Naive thymus-derived CD4-positive, alpha-beta T cell (primary cell): ENCODE measurements around the gene FAM136A. TPM values are rescaled to one million over a fixed set of nuclear protein-coding genes. Genes with fewer than 3 reads are reported as not detected.

ENCODE experiments used
- ATAC-seq: fragments of 150-1000 bp; cut with Tn5 transposase; 2 replicates; pipeline ENCODE4 v1.10.0; 2021; ENCODE audit warnings: mild to moderate bottlenecking, moderate library complexity
- CTCF ChIA-PET: fragments of 350-600 bp; sonication (Branson Sonifier 250); formaldehyde crosslinking; loops from one replicate; lab custom pipeline; 2021; ENCODE audit warnings: antibody characterized with exemption; lab: Charles Lee
- POLR2A ChIA-PET: fragments of 350-600 bp; sonication (Branson Sonifier 250); formaldehyde crosslinking; loops from one replicate; lab custom pipeline; 2021; ENCODE audit warnings: antibody characterized with exemption, inconsistent platforms; lab: Charles Lee
- DNase-seq, 9 donors: peaks; one replicate each; pipeline versions ENCODE4 v3.0.0 to v3.0.0-alpha.2; 2020 to 2022; ENCODE audit warnings: mixed read lengths in 1 of 9
- H3K27ac ChIP-seq: one replicate; pipeline ENCODE4 v1.7.0; 2013; ENCODE audit warnings: mild to moderate bottlenecking, low read depth, low read length, moderate library complexity
- H3K27me3 ChIP-seq, 2 donors: one replicate each; pipeline ENCODE4 v1.7.0; 2013; ENCODE audit warnings: low read length in 2 of 2, mild to moderate bottlenecking in 2 of 2, moderate library complexity in 2 of 2; ENCODE audit not compliant: control insufficient read depth in 2 of 2, insufficient read depth in 2 of 2
- H3K36me3 ChIP-seq, 3 experiments: 1 replicate in 2 of 3; 2 replicates in 1 of 3; pipeline ENCODE4 v1.7.0; 2013; ENCODE audit warnings: low read length in 3 of 3, mild to moderate bottlenecking in 3 of 3, moderate library complexity in 1 of 3; ENCODE audit not compliant: insufficient read depth in 3 of 3, control insufficient read depth in 2 of 3
- H3K4me1 ChIP-seq, 2 donors: one replicate each; pipeline ENCODE4 v1.7.0; 2013; ENCODE audit warnings: low read length in 2 of 2, mild to moderate bottlenecking in 2 of 2, moderate library complexity in 1 of 2; ENCODE audit not compliant: control insufficient read depth in 2 of 2, insufficient read depth in 2 of 2
- H3K4me3 ChIP-seq: 2 replicates; pipeline ENCODE4 v1.7.0; 2013; ENCODE audit warnings: mild to moderate bottlenecking, low read length
- H3K9me3 ChIP-seq, 3 experiments: 1 replicate in 2 of 3; 2 replicates in 1 of 3; pipeline ENCODE4 v1.7.0; 2013; ENCODE audit warnings: low read length in 3 of 3; ENCODE audit not compliant: control insufficient read depth in 2 of 3
- H3K27ac Mint-ChIP-seq, 9 donors: one replicate each; pipeline ENCODE4 v1.8.0; 2020 to 2022; ENCODE audit warnings: mixed read lengths in 9 of 9, mild to moderate bottlenecking in 8 of 9, moderate library complexity in 5 of 9, inconsistent platforms in 2 of 9
- H3K27me3 Mint-ChIP-seq, 5 donors: one replicate each; pipeline ENCODE4 v1.8.0; 2021 to 2022; ENCODE audit warnings: mixed read lengths in 5 of 5, mild to moderate bottlenecking in 1 of 5
- H3K36me3 Mint-ChIP-seq, 5 donors: one replicate each; pipeline ENCODE4 v1.8.0; 2020 to 2022; ENCODE audit warnings: mixed read lengths in 5 of 5, mild to moderate bottlenecking in 3 of 5, inconsistent platforms in 1 of 5
- H3K4me1 Mint-ChIP-seq, 7 donors: one replicate each; pipeline ENCODE4 v1.8.0; 2020 to 2022; ENCODE audit warnings: mixed read lengths in 7 of 7, mild to moderate bottlenecking in 3 of 7, inconsistent platforms in 1 of 7
- H3K4me3 Mint-ChIP-seq, 10 donors: one replicate each; pipeline ENCODE4 v1.8.0; 2020 to 2022; ENCODE audit warnings: mild to moderate bottlenecking in 10 of 10, mixed read lengths in 10 of 10, moderate library complexity in 6 of 10, inconsistent platforms in 2 of 10
- H3K9me3 Mint-ChIP-seq, 11 donors: one replicate each; pipeline ENCODE4 v1.8.0; 2020 to 2022; ENCODE audit warnings: mixed read lengths in 11 of 11, mild to moderate bottlenecking in 4 of 11, inconsistent platforms in 1 of 11, moderate library complexity in 1 of 11
- intact Hi-C, 2 donors: fragments of 100-400 bp; cut with micrococcal nuclease; formaldehyde crosslinking; loops; one replicate each; pipeline ENCODE4 v1.15.1; 2023
- polyA plus RNA-seq, 2 donors: library from polyadenylated mRNA; unstranded; fragments of 300-500 nt; fragmentation: Illumina TruSeq; gene quantifications; one replicate each; pipeline ENCODE4 v1.2.3, GENCODE V29; 2021
- total RNA-seq, 6 experiments: library from RNA in 5 of 6; stranded (reverse) in 5 of 6; gene quantifications; 1 replicate in 5 of 6; 2 replicates in 1 of 6; pipeline ENCODE4 v1.2.3 and lab custom pipeline; 2021 to 2026

Gene FAM136A
- total and polyA plus RNA-seq, 7 experiments from 2014 or later: 16.2 to 40.9 (median 30.6) TPM

DNA sequence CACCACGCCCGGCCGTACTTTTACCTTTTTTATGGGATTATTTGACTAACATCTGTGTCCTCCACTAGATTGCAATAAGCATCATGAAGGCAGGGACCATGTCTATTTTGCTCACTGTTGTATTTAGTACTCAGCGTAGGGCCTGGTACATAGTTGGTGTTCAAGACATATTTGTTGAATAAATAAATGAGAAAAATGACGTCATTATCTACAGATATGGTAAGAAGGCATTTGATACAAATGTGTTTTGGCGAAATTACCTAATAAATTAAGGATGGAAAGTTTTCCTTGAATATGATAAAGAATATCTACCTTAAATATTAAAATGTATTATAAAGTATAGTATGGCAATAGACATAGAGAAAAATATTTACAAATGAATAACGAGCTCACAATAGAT lies 24.0 kb upstream of the FAM136A start:
- Histone ChIP-seq H3K4me1 (no peaks in the 10 kb centered on the region), H3K27me3 (no peaks in the 10 kb centered on the region), H3K9me3 (no peaks in the 10 kb centered on the region), H3K36me3 (no peaks in the 10 kb centered on the region), H3K27ac (no peak overlapping the region), H3K4me3 (no peak overlapping the region)
- H3K27ac Mint-ChIP-seq: no peak overlapping the region
- DNase-seq (no peak), ATAC-seq (no peak)
- intact Hi-C loops: no loop called here
- H3K36me3 Mint-ChIP-seq: no peaks in the 10 kb centered on the region
- ChIA-PET CTCF (no interaction called here), POLR2A (no interaction called here)
- H3K9me3 Mint-ChIP-seq: no peaks in the 10 kb centered on the region
- H3K27me3 Mint-ChIP-seq: peaks cover 0 to 24% (median 5%) of the 10 kb centered on the region in 5 donors
- peaks cover 0 to 2% (median 0%) of the 10 kb centered on the region in 7 donors for H3K4me1 Mint-ChIP-seq
- H3K4me3 Mint-ChIP-seq: no peak overlapping the region

- peaks cover 0 to 20% (median 5%) of the 10 kb centered on the region in 5 donors for H3K27me3 Mint-ChIP-seq
- H3K27ac Mint-ChIP-seq: no peak overlapping the region
- CTCF ChIA-PET: no interaction called here
- ATAC-seq (no peak), DNase-seq (no peak)
- Histone ChIP-seq H3K27me3 (no peaks in the 10 kb centered on the region), H3K4me3 (no peak overlapping the region), H3K9me3 (no peaks in the 10 kb centered on the region), H3K36me3 (no peaks in the 10 kb centered on the region), H3K27ac (no peak overlapping the region), H3K4me1 (no peaks in the 10 kb centered on the region)
- no peaks in the 10 kb centered on the region for H3K9me3 Mint-ChIP-seq
- no peak overlapping the region for H3K4me3 Mint-ChIP-seq
- POLR2A ChIA-PET: interaction anchor here (1.0 kb wide), 1 partner anchor 295 kb away, joined by 3 read pairs; no protein-coding TSS in a partner anchor
- intact Hi-C loops: no loop called here
- no peaks in the 10 kb centered on the region for H3K36me3 Mint-ChIP-seq
- peaks cover 0 to 2% (median 0%) of the 10 kb centered on the region in 7 donors for H3K4me1 Mint-ChIP-seq
These were observed 20.7 kb upstream of the FAM136A start for GRCh38 chr2:70322518-70322917.

- Mint-ChIP-seq H3K4me1 (peaks cover 0 to 5% (median 0%) of the 10 kb centered on the region in 7 donors), H3K36me3 (no peaks in the 10 kb centered on the region), H3K27ac (no peak overlapping the region), H3K9me3 (no peaks in the 10 kb centered on the region), H3K4me3 (no peak overlapping the region), H3K27me3 (peaks cover 0 to 23% (median 5%) of the 10 kb centered on the region in 5 donors)
- DNase-seq (no peak), ATAC-seq (no peak)
- H3K4me3 ChIP-seq: no peak overlapping the region
- no peaks in the 10 kb centered on the region for H3K27me3 ChIP-seq
- intact Hi-C loops: no loop called here
- no peaks in the 10 kb centered on the region for H3K4me1 ChIP-seq
- CTCF ChIA-PET: no interaction called here
- no peak overlapping the region for H3K27ac ChIP-seq
- no peaks in the 10 kb centered on the region for H3K9me3 ChIP-seq
- POLR2A ChIA-PET: interaction anchor here (0.6 kb wide), 1 partner anchor 64 kb away, joined by 3 read pairs; no protein-coding TSS in a partner anchor
- no peaks in the 10 kb centered on the region for H3K36me3 ChIP-seq
These were observed 19.5 kb upstream of the FAM136A start for GRCh38 chr2:70321370-70321769.

DNA sequence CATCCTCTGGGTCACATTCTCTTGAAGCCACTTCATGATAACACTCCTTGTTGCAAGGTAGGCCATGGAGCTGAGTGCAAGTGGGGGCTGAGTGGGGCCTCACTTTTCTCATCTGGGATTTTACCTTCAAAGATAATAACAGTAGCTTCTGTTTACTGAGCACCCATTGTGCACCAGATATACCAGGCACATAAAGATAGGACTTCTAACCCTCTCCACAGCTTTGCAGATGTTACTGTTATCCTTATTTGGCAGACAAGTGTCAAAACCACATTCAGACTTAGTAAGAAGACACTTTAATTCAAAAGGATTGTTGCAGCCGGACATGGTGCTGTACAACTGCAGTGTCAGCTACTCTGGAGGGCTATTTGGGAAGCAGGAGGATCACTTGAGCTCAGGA lies 12.8 kb upstream of the FAM136A start:
- Histone ChIP-seq H3K9me3 (no peaks in the 10 kb centered on the region), H3K4me3 (no peak overlapping the region), H3K27me3 (no peaks in the 10 kb centered on the region), H3K4me1 (no peaks in the 10 kb centered on the region), H3K27ac (no peak overlapping the region), H3K36me3 (no peaks in the 10 kb centered on the region)
- ChIA-PET CTCF (no interaction called here), POLR2A (no interaction called here)
- Mint-ChIP-seq H3K27me3 (peaks cover 0 to 18% (median 0%) of the 10 kb centered on the region in 5 donors), H3K4me1 (peaks cover 0 to 5% (median under 1%) of the 10 kb centered on the region in 7 donors), H3K9me3 (no peaks in the 10 kb centered on the region), H3K27ac (peak overlapping the region in 1 of 9 donors; percentile 33), H3K4me3 (no peak overlapping the region), H3K36me3 (no peaks in the 10 kb centered on the region)
- DNase-seq (no peak), ATAC-seq (no peak)
- intact Hi-C loops: no loop called here

GRCh38 chr2:70312560-70312959 lies 10.7 kb upstream of the FAM136A start:
- Histone ChIP-seq H3K36me3 (no peaks in the 10 kb centered on the region), H3K4me3 (no peak overlapping the region), H3K9me3 (no peaks in the 10 kb centered on the region), H3K4me1 (no peaks in the 10 kb centered on the region), H3K27me3 (no peaks in the 10 kb centered on the region), H3K27ac (no peak overlapping the region)
- no peak for ATAC-seq
- no peak for DNase-seq
- intact Hi-C loops: no loop called here
- peaks cover 0 to 23% (median 0%) of the 10 kb centered on the region in 5 donors for H3K27me3 Mint-ChIP-seq
- no peak overlapping the region for H3K4me3 Mint-ChIP-seq
- peaks cover 0 to 5% (median 2%) of the 10 kb centered on the region in 7 donors for H3K4me1 Mint-ChIP-seq
- no peaks in the 10 kb centered on the region for H3K36me3 Mint-ChIP-seq
- POLR2A ChIA-PET: interaction anchor here (0.6 kb wide), 1 partner anchor 275 kb away, joined by 4 read pairs; no protein-coding TSS in a partner anchor
- H3K9me3 Mint-ChIP-seq: no peaks in the 10 kb centered on the region
- H3K27ac Mint-ChIP-seq: no peak overlapping the region
- CTCF ChIA-PET: interaction anchor here (1.7 kb wide), 1 partner anchor 9 kb away, joined by 5 read pairs; no protein-coding TSS in a partner anchor

GRCh38 chr2:70310899-70311298 lies 9.0 kb upstream of the FAM136A start:
- H3K36me3 Mint-ChIP-seq: no peaks in the 10 kb centered on the region
- intact Hi-C loops: no loop called here

GRCh38 chr2:70305531-70305930 lies 3.7 kb upstream of the FAM136A start:
- Mint-ChIP-seq H3K4me3 (no peak overlapping the region), H3K36me3 (peaks cover 0 to 3% (median 0%) of the 10 kb centered on the region in 5 donors), H3K4me1 (peaks cover 9 to 18% (median 14%) of the 10 kb centered on the region in 7 donors), H3K9me3 (peaks cover 0 to 2% (median 0%) of the 10 kb centered on the region in 11 donors), H3K27me3 (peaks cover 0 to 9% (median 0%) of the 10 kb centered on the region in 5 donors), H3K27ac (no peak overlapping the region)
- Histone ChIP-seq H3K27me3 (no peaks in the 10 kb centered on the region), H3K4me1 (peaks cover 6% of the 10 kb centered on the region in 2 donors), H3K27ac (no peak overlapping the region), H3K4me3 (no peak overlapping the region), H3K9me3 (no peaks in the 10 kb centered on the region), H3K36me3 (peaks cover 0 to 4% (median 0%) of the 10 kb centered on the region in 3 experiments)
- DNase-seq (no peak), ATAC-seq (no peak)
- ChIA-PET POLR2A (interaction anchor here (1.2 to 4.6 kb wide), 2 partner anchors 12 to 721 kb away, joined by 3 to 26 read pairs; partner anchors contain the start of gene SNRPG), CTCF (interaction anchor here (0.6 to 6.5 kb wide), 11 partner anchors 35 to 740 kb away, joined by 3 to 106 read pairs (median 5); no protein-coding TSS in a partner anchor)
- intact Hi-C loops: loop anchor here in 1 of 2 donors (2.0 to 10.0 kb wide), 3 partner anchors 479 to 689 kb away; partner anchors contain the start of gene TEX261

More at GRCh38 chr2:70310899-70311298, 9.0 kb upstream of the FAM136A start:
- no peak for ATAC-seq
- Histone ChIP-seq H3K9me3 (no peaks in the 10 kb centered on the region), H3K4me3 (no peak overlapping the region), H3K4me1 (no peaks in the 10 kb centered on the region), H3K27ac (no peak overlapping the region), H3K27me3 (no peaks in the 10 kb centered on the region), H3K36me3 (no peaks in the 10 kb centered on the region)
- CTCF ChIA-PET: no interaction called here
- Mint-ChIP-seq H3K9me3 (no peaks in the 10 kb centered on the region), H3K27ac (no peak overlapping the region), H3K27me3 (peaks cover 0 to 13% (median 0%) of the 10 kb centered on the region in 5 donors), H3K4me3 (no peak overlapping the region), H3K4me1 (peaks cover 0 to 3% (median 0%) of the 10 kb centered on the region in 7 donors)
- no peak for DNase-seq
- POLR2A ChIA-PET: no interaction called here
